ENCODE data around the gene AKT2.
"Not testable (repeated sequence)": the region's sequence is repeated elsewhere in the genome, so short reads cannot be mapped to it uniquely, and the experiment has no call there.

AKT2 gene

GRCh38 chr19:40284501-40285352 lies at the start of gene AKT2:
Gene AKT2, minus strand, starts transcription at chr19:40285345. Its CDS starts 20,078 bp downstream, at chr19:40265267.
- Histone ChIP-seq H4K20me1 (ENCODE audit: insufficient read depth, low read length) (peaks cover 44% of the 10 kb centered on the region), H3K36me3 (replicated peaks; ENCODE audit: low read depth, low read length) (peaks cover 9% of the 10 kb centered on the region), H3K9me3 (ENCODE audit: insufficient read depth, low read length) (no peaks in the 10 kb centered on the region), H3K9ac (ENCODE audit: low read length) (peak within 1 kb of the TSS; percentile 97), H3K4me1 (ENCODE audit: low read length) (peaks cover 29% of the 10 kb centered on the region), H3K27ac (ENCODE audit: low read length) (peak within 1 kb of the TSS; percentile 87), H3K79me2 (ENCODE audit: low read length) (peaks cover 54% of the 10 kb centered on the region), H3K4me3 (ENCODE audit: low read length) (peak within 1 kb of the TSS; percentile 95), H3K27me3 (ENCODE audit: low read depth, low read length) (no peaks in the 10 kb centered on the region), H2AFZ (ENCODE audit: low read depth, low read length) (peak within 1 kb of the TSS; percentile 19; the same call in 1 of the 2 replicates), H3K4me2 (ENCODE audit: low read length) (peak within 1 kb of the TSS; percentile 99)
- TF ChIP-seq CTCF (IDR thresholded peaks at IDR 0.05; ENCODE audit: low read depth, low read length) (no peak), EZH2phosphoT487 (IDR thresholded peaks at IDR 0.05; ENCODE audit: low read depth) (no peak)

- not testable (repeated sequence) for H3K79me2 ChIP-seq (ENCODE audit: low read length); H3K9me3 ChIP-seq (ENCODE audit: insufficient read depth, low read length); H4K20me1 ChIP-seq (ENCODE audit: insufficient read depth, low read length); H3K4me1 ChIP-seq (ENCODE audit: low read length); H3K27ac ChIP-seq (ENCODE audit: low read length); H3K4me3 ChIP-seq (ENCODE audit: low read length); H3K4me2 ChIP-seq (ENCODE audit: low read length); H2AFZ ChIP-seq (ENCODE audit: low read depth, low read length); H3K9ac ChIP-seq (ENCODE audit: low read length); H3K27me3 ChIP-seq (ENCODE audit: low read depth, low read length)
- peaks cover 24% of the 10 kb centered on the region for H3K36me3 ChIP-seq (replicated peaks; ENCODE audit: low read depth, low read length)
Measured at GRCh38 chr19:40333083-40333482, 47.9 kb upstream of the AKT2 start.

GRCh38 chr19:40332669-40333068 lies 47.5 kb upstream of the AKT2 start:
- no peaks in the 10 kb centered on the region for H3K4me1 ChIP-seq (ENCODE audit: low read length)
- H3K36me3 ChIP-seq (replicated peaks; ENCODE audit: low read depth, low read length) = peaks cover 29% of the 10 kb centered on the region
- no peaks in the 10 kb centered on the region for H3K27me3 ChIP-seq (ENCODE audit: low read depth, low read length)
- H4K20me1 ChIP-seq (ENCODE audit: insufficient read depth, low read length) = 0 out of 2 replicates have a peak, but pooled peaks cover 4% of the 10 kb centered on the region
- no peak overlapping the region for H3K4me2 ChIP-seq (ENCODE audit: low read length)
- no peak overlapping the region for H3K9ac ChIP-seq (ENCODE audit: low read length)
- H3K27ac ChIP-seq (ENCODE audit: low read length) = no peak overlapping the region
- TF ChIP-seq EZH2phosphoT487 (IDR thresholded peaks at IDR 0.05; ENCODE audit: low read depth) (no peak), CTCF (IDR thresholded peaks at IDR 0.05; ENCODE audit: low read depth, low read length) (no peak)
- H3K79me2 ChIP-seq (ENCODE audit: low read length) = no peaks in the 10 kb centered on the region
- H2AFZ ChIP-seq (ENCODE audit: low read depth, low read length) = no peak overlapping the region
- H3K9me3 ChIP-seq (ENCODE audit: insufficient read depth, low read length) = no peaks in the 10 kb centered on the region
- H3K4me3 ChIP-seq (ENCODE audit: low read length) = no peak overlapping the region

GRCh38 chr19:40331052-40331451 lies 45.9 kb upstream of the AKT2 start:
- peaks cover 36% of the 10 kb centered on the region for H3K36me3 ChIP-seq (replicated peaks; ENCODE audit: low read depth, low read length)
- no peak for TF ChIP-seq CTCF (IDR thresholded peaks at IDR 0.05; ENCODE audit: low read depth, low read length)
- H3K4me2 ChIP-seq (ENCODE audit: low read length) = no peak overlapping the region
- H3K27ac ChIP-seq (ENCODE audit: low read length) = no peak overlapping the region
- H3K9ac ChIP-seq (ENCODE audit: low read length) = no peak overlapping the region
- no peaks in the 10 kb centered on the region for H3K9me3 ChIP-seq (ENCODE audit: insufficient read depth, low read length)
- H3K4me3 ChIP-seq (ENCODE audit: low read length) = no peak overlapping the region
- no peak overlapping the region for H2AFZ ChIP-seq (ENCODE audit: low read depth, low read length)
- no peaks in the 10 kb centered on the region for H3K27me3 ChIP-seq (ENCODE audit: low read depth, low read length)
- H4K20me1 ChIP-seq (ENCODE audit: insufficient read depth, low read length) = 0 out of 2 replicates have a peak, but pooled peaks cover 4% of the 10 kb centered on the region
- no peaks in the 10 kb centered on the region for H3K79me2 ChIP-seq (ENCODE audit: low read length)
- H3K4me1 ChIP-seq (ENCODE audit: low read length) = no peaks in the 10 kb centered on the region
